ENCODE measurements around the gene EFCAB5. TPM values are rescaled to one million over a fixed set of nuclear protein-coding genes. Genes with fewer than 3 reads are reported as not detected.

The EFCAB5 gene
- total and polyA plus RNA-seq, 2 donors (not counting 1 experiment from before 2014, with no cell fraction given), result 0.54 to 3.0 TPM

DNA sequence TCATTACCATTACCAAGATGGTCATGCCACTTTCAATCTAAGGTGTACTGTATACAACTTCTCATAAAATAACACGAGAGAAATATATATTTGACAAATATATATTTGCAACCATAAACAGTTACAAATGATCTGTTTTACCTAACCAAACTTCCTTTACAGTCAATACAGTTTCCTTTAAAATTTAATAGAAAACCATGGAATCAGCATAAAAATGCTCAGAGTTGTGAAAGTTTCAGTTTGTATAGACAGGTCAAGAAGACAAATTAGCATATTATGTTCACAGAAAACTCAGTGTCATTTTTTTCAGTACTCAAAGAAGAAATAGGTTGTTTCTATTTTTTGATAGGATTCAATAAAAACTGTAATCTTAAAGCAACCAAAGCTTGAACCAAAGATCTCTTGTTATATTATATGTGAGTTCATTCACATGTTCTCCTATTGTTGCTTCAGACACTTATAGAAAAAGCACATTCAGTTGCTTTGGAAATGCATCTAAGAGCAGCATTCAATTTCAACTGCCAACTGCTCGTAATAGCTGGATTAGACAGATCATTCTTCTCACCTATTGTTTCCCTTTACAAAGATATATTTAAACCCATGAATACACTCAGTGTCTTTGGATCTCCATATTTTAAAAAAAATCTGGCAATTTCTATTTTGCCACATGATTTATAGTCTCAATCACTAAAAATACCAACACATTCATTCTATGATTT is 26.5 kb upstream of the EFCAB5 start:
- H3K4me3 ChIP-seq (ENCODE audit: control extremely low read depth in 1 of 5, extremely low read depth in 1 of 5, insufficient read depth in 1 of 5, low read depth in 2 of 5, low read length in 4 of 5), result no peak overlapping the region
- H3K9ac ChIP-seq (ENCODE audit: low read length), result no peak overlapping the region
- no peak overlapping the region for H2AFZ ChIP-seq (ENCODE audit: insufficient read depth, low read depth, low read length, poor library complexity, severe bottlenecking)
- intact Hi-C loops (cut with micrococcal nuclease), result no loop called here
- no peaks in the 10 kb centered on the region for H3K27me3 Mint-ChIP-seq
- H3K79me2 ChIP-seq (ENCODE audit: control insufficient read depth, insufficient read depth, low read length), result peaks cover 78% of the 10 kb centered on the region
- H3K36me3 ChIP-seq (replicated peaks in 1 of 2; ENCODE audit: control extremely low read depth in 1 of 2, control insufficient read depth in 1 of 2, extremely low read depth in 1 of 2, insufficient read depth in 2 of 2, low read length in 1 of 2), result peaks cover 1 to 10% of the 10 kb centered on the region in 2 experiments
- no peak overlapping the region for H3K27ac Mint-ChIP-seq
- ATAC-seq (ENCODE audit: low read depth), result no peak
- H3K9me3 ChIP-seq (ENCODE audit: control extremely low read depth in 1 of 3, control insufficient read depth in 2 of 3, insufficient read depth in 1 of 3, low read length in 2 of 3), result no peaks in the 10 kb centered on the region
- DNase-seq, result no peak
- H3K27me3 ChIP-seq (replicated peaks in 1 of 4; ENCODE audit: control extremely low read depth in 1 of 4, control insufficient read depth in 3 of 4, insufficient read depth in 4 of 4, low read length in 3 of 4), result no peaks in the 10 kb centered on the region
- no peaks in the 10 kb centered on the region for H3K9me3 Mint-ChIP-seq (ENCODE audit: insufficient read depth)
- H3K4me1 ChIP-seq (ENCODE audit: control insufficient read depth in 2 of 2, insufficient read depth in 2 of 2, low read length in 2 of 2), result peaks cover 0 to 3% of the 10 kb centered on the region in 2 donors
- POLR2A ChIA-PET, result no interaction called here
- H3K4me2 ChIP-seq (replicated peaks; ENCODE audit: low read depth, low read length, poor library complexity, severe bottlenecking), result no peak overlapping the region
- CTCF ChIA-PET, result interaction anchor here (0.7 to 1.9 kb wide), 3 partner anchors 107 to 549 kb away, joined by 3 to 6 read pairs (median 4); no protein-coding TSS in a partner anchor
- H4K20me1 ChIP-seq (ENCODE audit: control insufficient read depth, insufficient read depth, low read length, poor library complexity, severe bottlenecking), result peaks cover 24% of the 10 kb centered on the region
- no peak overlapping the region for H3K4me3 Mint-ChIP-seq
- H3K4me1 Mint-ChIP-seq, result peaks cover 25% of the 10 kb centered on the region
- 100% methylated on average over 1 of the region's 2 CpGs for whole genome bisulfite sequencing (ENCODE audit: insufficient coverage)
- H3K27ac ChIP-seq (ENCODE audit: low read length in 2 of 2), result no peak overlapping the region
- no peak for TF ChIP-seq EZH2 (IDR thresholded peaks at IDR 0.05; ENCODE audit: borderline replicate concordance, insufficient read depth, low read depth, low read length, poor library complexity, severe bottlenecking)
- TF ChIP-seq, protein P1, sequence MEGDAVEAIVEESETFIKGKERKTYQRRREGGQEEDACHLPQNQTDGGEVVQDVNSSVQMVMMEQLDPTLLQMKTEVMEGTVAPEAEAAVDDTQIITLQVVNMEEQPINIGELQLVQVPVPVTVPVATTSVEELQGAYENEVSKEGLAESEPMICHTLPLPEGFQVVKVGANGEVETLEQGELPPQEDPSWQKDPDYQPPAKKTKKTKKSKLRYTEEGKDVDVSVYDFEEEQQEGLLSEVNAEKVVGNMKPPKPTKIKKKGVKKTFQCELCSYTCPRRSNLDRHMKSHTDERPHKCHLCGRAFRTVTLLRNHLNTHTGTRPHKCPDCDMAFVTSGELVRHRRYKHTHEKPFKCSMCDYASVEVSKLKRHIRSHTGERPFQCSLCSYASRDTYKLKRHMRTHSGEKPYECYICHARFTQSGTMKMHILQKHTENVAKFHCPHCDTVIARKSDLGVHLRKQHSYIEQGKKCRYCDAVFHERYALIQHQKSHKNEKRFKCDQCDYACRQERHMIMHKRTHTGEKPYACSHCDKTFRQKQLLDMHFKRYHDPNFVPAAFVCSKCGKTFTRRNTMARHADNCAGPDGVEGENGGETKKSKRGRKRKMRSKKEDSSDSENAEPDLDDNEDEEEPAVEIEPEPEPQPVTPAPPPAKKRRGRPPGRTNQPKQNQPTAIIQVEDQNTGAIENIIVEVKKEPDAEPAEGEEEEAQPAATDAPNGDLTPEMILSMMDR (IDR thresholded peaks at IDR 0.05), result no peak

DNA sequence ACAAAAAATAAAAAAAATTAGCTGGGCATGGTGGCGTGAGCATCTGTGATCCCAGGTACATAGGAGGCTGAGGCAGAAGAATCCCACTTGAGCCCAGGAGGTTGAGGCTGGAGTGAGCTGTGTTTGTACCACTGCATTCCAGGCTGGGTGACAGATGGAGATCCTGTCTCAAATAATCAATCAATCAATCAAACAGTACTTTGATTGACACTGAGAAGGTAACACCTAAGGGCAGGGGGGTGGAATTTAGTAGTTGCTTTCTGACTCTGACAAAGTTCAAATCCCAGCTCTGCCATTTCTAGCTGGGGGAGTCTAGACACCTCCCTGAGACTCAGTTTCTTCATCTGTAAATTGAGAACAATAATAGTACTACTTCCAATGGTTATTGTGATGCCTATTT is 23.4 kb upstream of the EFCAB5 start:
- peaks cover 1 to 13% of the 10 kb centered on the region in 2 experiments for H3K36me3 ChIP-seq (replicated peaks in 1 of 2; ENCODE audit: control extremely low read depth in 1 of 2, control insufficient read depth in 1 of 2, extremely low read depth in 1 of 2, insufficient read depth in 2 of 2, low read length in 1 of 2)
- peaks cover 85% of the 10 kb centered on the region for H3K79me2 ChIP-seq (ENCODE audit: control insufficient read depth, insufficient read depth, low read length)
- intact Hi-C loops (cut with micrococcal nuclease), result no loop called here
- peaks cover 0 to 3% of the 10 kb centered on the region in 2 donors for H3K4me1 ChIP-seq (ENCODE audit: control insufficient read depth in 2 of 2, insufficient read depth in 2 of 2, low read length in 2 of 2)
- ATAC-seq (ENCODE audit: low read depth) (no peak), DNase-seq (no peak)
- no peak overlapping the region for H3K4me3 ChIP-seq (ENCODE audit: control extremely low read depth in 1 of 5, extremely low read depth in 1 of 5, insufficient read depth in 1 of 5, low read depth in 2 of 5, low read length in 4 of 5)
- no peaks in the 10 kb centered on the region for H3K9me3 ChIP-seq (ENCODE audit: control extremely low read depth in 1 of 3, control insufficient read depth in 2 of 3, insufficient read depth in 1 of 3, low read length in 2 of 3)
- ChIA-PET CTCF (interaction anchor here (0.8 to 4.9 kb wide), 2 partner anchors 10 to 14 kb away, joined by 3 to 29 read pairs; partner anchors contain the start of gene SSH2), POLR2A (no interaction called here)
- H4K20me1 ChIP-seq (ENCODE audit: control insufficient read depth, insufficient read depth, low read length, poor library complexity, severe bottlenecking), result peaks cover 39% of the 10 kb centered on the region
- no peak for TF ChIP-seq EZH2 (IDR thresholded peaks at IDR 0.05; ENCODE audit: borderline replicate concordance, insufficient read depth, low read depth, low read length, poor library complexity, severe bottlenecking)
- TF ChIP-seq, protein P1 (IDR thresholded peaks at IDR 0.05), result no peak
- no peak overlapping the region for H3K4me2 ChIP-seq (replicated peaks; ENCODE audit: low read depth, low read length, poor library complexity, severe bottlenecking)
- no peaks in the 10 kb centered on the region for H3K27me3 ChIP-seq (replicated peaks in 1 of 4; ENCODE audit: control extremely low read depth in 1 of 4, control insufficient read depth in 3 of 4, insufficient read depth in 4 of 4, low read length in 3 of 4)
- Mint-ChIP-seq H3K4me3 (no peak overlapping the region), H3K9me3 (ENCODE audit: insufficient read depth) (no peaks in the 10 kb centered on the region), H3K27me3 (no peaks in the 10 kb centered on the region), H3K27ac (no peak overlapping the region), H3K4me1 (peaks cover 31% of the 10 kb centered on the region)
- H3K27ac ChIP-seq (ENCODE audit: low read length in 2 of 2), result no peak overlapping the region
- WGBS (ENCODE audit: insufficient coverage), result no CpG with 5 or more reads among the region's 1 CpG
- H3K9ac ChIP-seq (ENCODE audit: low read length), result no peak overlapping the region
- H2AFZ ChIP-seq (ENCODE audit: insufficient read depth, low read depth, low read length, poor library complexity, severe bottlenecking), result no peak overlapping the region
